Measurements from ENCODE around the gene LGALS12.

DNA sequence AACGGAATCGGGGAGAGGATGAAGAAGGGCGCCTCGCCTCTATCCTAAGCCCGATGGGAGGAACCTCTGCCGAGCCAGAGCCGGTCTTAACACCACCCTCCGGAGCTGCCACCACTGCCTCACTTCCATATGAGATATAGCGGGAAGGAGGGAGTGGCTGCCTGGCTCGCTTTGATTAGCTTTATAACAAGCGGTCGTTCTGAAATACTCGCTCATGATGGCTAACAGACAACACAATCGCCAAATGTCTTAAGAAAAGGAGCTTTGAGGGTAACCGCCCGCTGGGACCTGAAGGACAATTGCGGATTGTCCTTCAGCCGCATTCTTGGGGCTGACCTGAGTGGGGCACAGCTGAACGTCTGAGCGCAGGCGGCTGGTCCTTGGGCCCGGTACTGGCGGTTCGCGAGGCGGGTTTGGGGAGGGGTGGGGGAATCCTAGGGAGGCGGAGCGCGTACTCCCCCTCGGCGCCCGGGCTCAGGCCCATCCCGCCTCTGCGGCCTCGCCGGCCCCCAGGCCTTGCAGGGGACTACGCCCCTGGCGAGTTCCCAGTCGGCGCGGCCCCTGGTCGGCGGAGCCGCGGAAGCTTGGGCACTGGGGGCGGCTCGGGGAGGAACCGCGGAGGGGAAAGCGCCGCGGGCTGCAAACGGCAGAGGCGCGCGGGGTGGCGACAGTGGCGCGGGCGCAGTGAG lies 15.2 kb upstream of the LGALS12 start, which contains the start of gene PLAAT5:
- TF ChIP-seq, protein P1, sequence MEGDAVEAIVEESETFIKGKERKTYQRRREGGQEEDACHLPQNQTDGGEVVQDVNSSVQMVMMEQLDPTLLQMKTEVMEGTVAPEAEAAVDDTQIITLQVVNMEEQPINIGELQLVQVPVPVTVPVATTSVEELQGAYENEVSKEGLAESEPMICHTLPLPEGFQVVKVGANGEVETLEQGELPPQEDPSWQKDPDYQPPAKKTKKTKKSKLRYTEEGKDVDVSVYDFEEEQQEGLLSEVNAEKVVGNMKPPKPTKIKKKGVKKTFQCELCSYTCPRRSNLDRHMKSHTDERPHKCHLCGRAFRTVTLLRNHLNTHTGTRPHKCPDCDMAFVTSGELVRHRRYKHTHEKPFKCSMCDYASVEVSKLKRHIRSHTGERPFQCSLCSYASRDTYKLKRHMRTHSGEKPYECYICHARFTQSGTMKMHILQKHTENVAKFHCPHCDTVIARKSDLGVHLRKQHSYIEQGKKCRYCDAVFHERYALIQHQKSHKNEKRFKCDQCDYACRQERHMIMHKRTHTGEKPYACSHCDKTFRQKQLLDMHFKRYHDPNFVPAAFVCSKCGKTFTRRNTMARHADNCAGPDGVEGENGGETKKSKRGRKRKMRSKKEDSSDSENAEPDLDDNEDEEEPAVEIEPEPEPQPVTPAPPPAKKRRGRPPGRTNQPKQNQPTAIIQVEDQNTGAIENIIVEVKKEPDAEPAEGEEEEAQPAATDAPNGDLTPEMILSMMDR (IDR thresholded peaks at IDR 0.05) = no peak
- peak in 1 of 3 donors; percentile 16 for TF ChIP-seq POLR2A (IDR thresholded peaks at IDR 0.05)
